ENCODE data around the gene TGM3.

DNA sequence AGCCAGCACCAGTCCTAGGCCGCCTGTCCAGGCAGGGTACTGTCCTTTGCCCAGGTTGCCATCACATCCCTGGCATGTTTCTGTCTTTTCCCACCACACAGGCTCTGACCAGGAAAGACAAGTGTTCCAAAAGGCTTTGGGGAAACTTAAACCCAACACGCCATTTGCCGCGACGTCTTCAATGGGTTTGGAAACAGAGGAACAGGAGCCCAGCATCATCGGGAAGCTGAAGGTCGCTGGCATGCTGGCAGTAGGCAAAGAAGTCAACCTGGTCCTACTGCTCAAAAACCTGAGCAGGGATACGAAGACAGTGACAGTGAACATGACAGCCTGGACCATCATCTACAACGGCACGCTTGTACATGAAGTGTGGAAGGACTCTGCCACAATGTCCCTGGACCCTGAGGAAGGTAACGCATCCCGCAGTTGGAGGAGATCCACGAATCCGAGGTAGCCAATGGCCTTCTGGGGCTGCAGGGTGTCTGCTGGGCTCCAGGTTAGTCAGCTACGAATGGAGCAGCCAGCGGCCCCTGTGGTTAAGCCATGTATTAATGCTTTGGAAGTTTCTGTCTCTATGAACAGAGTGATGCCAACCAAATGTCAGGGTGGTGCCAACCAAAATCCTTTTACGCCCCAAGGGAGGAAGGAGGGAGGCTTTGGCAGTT lies 36.2 kb downstream of the TGM3 start:
- TF ChIP-seq POLR2AphosphoS5 (IDR thresholded peaks at IDR 0.05; ENCODE audit: low read length) (no peak), FOS (IDR thresholded peaks at IDR 0.05; ENCODE audit: borderline replicate concordance, extremely low read depth, insufficient read length) (no peak), TCF12 (IDR thresholded peaks at IDR 0.05; ENCODE audit: low read depth, low read length) (no peak), BHLHE40 (IDR thresholded peaks at IDR 0.05; ENCODE audit: borderline replicate concordance in 1 of 2, low read depth in 2 of 2, low read length in 1 of 2) (no peak), NBN (IDR thresholded peaks at IDR 0.05) (no peak), TAF1 (IDR thresholded peaks at IDR 0.05; ENCODE audit: borderline replicate concordance, low read depth, low read length) (no peak), EZH2 (IDR thresholded peaks at IDR 0.05; ENCODE audit: borderline replicate concordance, control insufficient read depth, low read depth, low read length) (no peak)
- TF ChIP-seq, protein P1, sequence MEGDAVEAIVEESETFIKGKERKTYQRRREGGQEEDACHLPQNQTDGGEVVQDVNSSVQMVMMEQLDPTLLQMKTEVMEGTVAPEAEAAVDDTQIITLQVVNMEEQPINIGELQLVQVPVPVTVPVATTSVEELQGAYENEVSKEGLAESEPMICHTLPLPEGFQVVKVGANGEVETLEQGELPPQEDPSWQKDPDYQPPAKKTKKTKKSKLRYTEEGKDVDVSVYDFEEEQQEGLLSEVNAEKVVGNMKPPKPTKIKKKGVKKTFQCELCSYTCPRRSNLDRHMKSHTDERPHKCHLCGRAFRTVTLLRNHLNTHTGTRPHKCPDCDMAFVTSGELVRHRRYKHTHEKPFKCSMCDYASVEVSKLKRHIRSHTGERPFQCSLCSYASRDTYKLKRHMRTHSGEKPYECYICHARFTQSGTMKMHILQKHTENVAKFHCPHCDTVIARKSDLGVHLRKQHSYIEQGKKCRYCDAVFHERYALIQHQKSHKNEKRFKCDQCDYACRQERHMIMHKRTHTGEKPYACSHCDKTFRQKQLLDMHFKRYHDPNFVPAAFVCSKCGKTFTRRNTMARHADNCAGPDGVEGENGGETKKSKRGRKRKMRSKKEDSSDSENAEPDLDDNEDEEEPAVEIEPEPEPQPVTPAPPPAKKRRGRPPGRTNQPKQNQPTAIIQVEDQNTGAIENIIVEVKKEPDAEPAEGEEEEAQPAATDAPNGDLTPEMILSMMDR (IDR thresholded peaks at IDR 0.05 in 2 of 3, conservative IDR thresholded peaks at IDR 0.05 in 1 of 3; ENCODE audit: control insufficient read depth in 2 of 3, extremely low read depth in 1 of 3, insufficient read depth in 1 of 3, low read depth in 3 of 3, low read length in 3 of 3) = no peak

Data from GM12878 (cell line).